ENCODE data around the gene SLC38A10. TPM values are rescaled to one million over a fixed set of nuclear protein-coding genes. Genes with fewer than 3 reads are reported as not detected.
A peak's percentile ranks its signal among the peaks of the same experiment; 100 is the strongest.

SLC38A10 gene
- total RNA-seq, 1 donor from 2014 or later, result 87.3 TPM

GRCh38 chr17:81221371-81221841, 73.7 kb downstream of the SLC38A10 start:
- Histone ChIP-seq H3K4me3 (peak overlapping the region; percentile 75), H3K4me1 (peaks cover 16% of the 10 kb centered on the region), H3K27ac (no peak overlapping the region), H3K36me3 (no peaks in the 10 kb centered on the region), H3K9me3 (no peaks in the 10 kb centered on the region), H3K27me3 (no peaks in the 10 kb centered on the region)
- intact Hi-C loops (cut with DNase I), result no loop called here
- TF ChIP-seq CTCF (IDR thresholded peaks at IDR 0.05), result no peak
- DNase-seq (no peak), ATAC-seq (no peak)

DNA sequence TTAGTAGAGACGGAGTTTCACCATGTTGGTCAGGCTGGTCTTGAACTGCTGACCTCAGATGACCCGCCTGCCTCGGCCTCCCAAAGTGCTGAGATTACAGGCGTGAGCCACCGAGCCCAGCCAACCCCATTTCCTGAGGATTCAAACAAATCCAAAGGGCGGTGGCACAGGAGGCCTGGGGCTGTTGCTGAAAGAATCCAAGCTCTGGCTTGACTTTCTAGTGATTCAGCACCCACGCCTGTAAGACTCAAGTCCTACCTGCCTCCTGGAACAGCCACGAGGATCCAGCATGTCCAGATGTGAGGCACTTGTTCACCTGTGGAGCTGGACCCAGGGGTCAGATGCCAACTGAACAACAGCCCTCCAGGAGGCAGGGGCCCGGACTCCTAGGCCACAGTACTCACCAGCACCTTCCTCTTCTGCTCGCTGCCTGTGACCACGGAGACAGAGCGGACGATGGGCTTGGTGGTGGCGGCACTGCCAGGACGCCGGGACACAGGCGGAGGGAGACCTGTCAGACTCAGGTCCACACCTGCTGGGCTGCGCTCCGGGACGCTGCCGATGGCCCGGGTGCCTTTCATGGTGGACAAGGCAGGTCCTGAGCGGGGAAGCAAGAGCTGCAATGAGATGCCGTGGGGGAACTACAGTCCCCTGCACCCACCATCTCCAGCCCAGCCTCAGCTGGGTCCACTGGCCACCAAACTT, 75.5 kb downstream of the SLC38A10 start:
- no peaks in the 10 kb centered on the region for H3K9me3 ChIP-seq
- no peak for DNase-seq
- intact Hi-C loops (cut with DNase I), result no loop called here
- H3K4me3 ChIP-seq, result no peak overlapping the region
- ATAC-seq, result no peak
- H3K36me3 ChIP-seq, result no peaks in the 10 kb centered on the region
- H3K4me1 ChIP-seq, result peaks cover 16% of the 10 kb centered on the region
- H3K27me3 ChIP-seq, result no peaks in the 10 kb centered on the region
- TF ChIP-seq CTCF (IDR thresholded peaks at IDR 0.05), result no peak
- H3K27ac ChIP-seq, result no peak overlapping the region

DNA sequence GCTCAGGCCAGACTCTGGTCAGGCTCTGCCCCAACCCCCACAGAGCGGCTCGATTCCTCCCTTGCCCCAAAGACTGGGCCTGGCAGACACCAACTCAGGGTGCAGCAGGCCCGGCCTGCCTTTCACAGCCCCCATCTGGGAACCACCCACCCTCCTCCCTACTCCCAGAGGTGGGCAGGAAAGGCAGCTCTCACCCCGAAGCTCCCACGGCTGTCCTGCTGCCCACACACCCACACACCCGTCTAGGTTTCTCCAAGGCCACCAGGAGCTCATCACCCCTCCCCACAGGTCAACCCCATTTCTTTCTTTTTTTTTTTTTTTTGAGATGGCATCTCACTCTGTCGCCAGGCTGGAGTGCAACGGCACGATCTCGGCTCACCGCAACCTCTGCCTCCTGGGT, 76.1 kb downstream of the SLC38A10 start:
- ATAC-seq (no peak), DNase-seq (no peak)
- Histone ChIP-seq H3K36me3 (no peaks in the 10 kb centered on the region), H3K27me3 (no peaks in the 10 kb centered on the region), H3K4me1 (peaks cover 16% of the 10 kb centered on the region), H3K9me3 (no peaks in the 10 kb centered on the region), H3K4me3 (no peak overlapping the region), H3K27ac (no peak overlapping the region)
- intact Hi-C loops (cut with DNase I), result no loop called here
- no peak for TF ChIP-seq CTCF (IDR thresholded peaks at IDR 0.05)

GRCh38 chr17:81218459-81218858, 76.6 kb downstream of the SLC38A10 start:
- DNase-seq (no peak), ATAC-seq (no peak)
- Histone ChIP-seq H3K36me3 (no peaks in the 10 kb centered on the region), H3K27ac (no peak overlapping the region), H3K27me3 (no peaks in the 10 kb centered on the region), H3K4me1 (peaks cover 10% of the 10 kb centered on the region), H3K9me3 (no peaks in the 10 kb centered on the region), H3K4me3 (no peak overlapping the region)
- intact Hi-C loops (cut with DNase I), result no loop called here
- no peak for TF ChIP-seq CTCF (IDR thresholded peaks at IDR 0.05)

DNA sequence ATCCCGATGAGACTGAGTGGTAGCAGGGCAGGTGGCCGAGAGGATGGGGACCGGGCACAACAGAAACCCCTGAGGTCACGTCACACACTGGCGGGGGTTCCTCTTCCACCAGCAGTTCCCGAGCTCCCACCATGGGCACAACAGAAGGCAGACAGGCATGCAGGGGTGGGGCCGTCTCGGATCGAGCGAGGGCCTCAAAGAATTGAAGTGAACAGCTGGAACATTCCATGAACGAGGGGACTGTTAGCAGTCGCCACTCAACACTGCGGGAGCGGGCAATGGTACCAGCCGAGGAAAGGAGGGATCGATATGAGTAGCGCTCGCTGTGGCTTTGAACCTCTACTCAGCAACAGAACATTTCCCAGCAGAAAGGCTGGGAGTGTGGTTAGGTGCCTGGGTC, 77.6 kb downstream of the SLC38A10 start:
- H3K27ac ChIP-seq, result no peak overlapping the region
- no peaks in the 10 kb centered on the region for H3K36me3 ChIP-seq
- intact Hi-C loops (cut with DNase I), result no loop called here
- TF ChIP-seq CTCF (IDR thresholded peaks at IDR 0.05), result no peak
- DNase-seq (no peak), ATAC-seq (no peak)
- H3K9me3 ChIP-seq, result no peaks in the 10 kb centered on the region
- H3K4me3 ChIP-seq, result no peak overlapping the region
- H3K27me3 ChIP-seq, result no peaks in the 10 kb centered on the region
- H3K4me1 ChIP-seq, result peaks cover 9% of the 10 kb centered on the region

Measured in upper lobe of right lung (tissue), 1 donor.